Stimulated activated CD8-positive, alpha-beta memory T cell treated with anti-CD3 and anti-CD28 coated beads, Interleukin-15, amount 100 ng/mL, for 1 hour (primary cell): Measurements from ENCODE around the gene MOB3A.
"Not testable (repeated sequence)": the region's sequence is repeated elsewhere in the genome, so short reads cannot be mapped to it uniquely, and the experiment has no call there.

Experiments
- DNase-seq: peaks from one replicate; pipeline ENCODE4 v3.0.0-alpha.2; 2020; ENCODE audit warnings: low read depth

MOB3A gene

DNA sequence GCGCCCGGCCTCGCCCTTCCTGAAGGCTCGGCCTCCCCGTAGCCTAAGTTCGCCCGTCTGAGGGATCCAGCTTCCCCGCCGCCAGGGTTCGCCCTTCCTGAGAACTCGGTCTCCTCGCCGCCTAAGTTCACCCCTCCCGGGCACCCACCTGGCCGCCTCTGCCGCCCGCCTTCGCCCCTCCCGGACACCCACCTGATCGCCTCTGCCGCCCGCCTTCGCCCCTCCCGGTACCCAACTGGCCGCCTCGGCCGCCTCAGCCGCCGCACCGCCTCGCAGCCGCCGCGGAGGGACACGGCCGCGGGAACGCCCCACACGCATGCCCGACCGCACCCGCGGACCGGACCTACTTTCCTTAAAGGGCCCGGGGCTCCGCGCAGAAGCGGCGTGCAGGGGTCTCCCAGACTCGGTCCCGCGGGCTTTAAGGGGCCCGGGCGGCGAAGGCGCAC is at the start of gene MOB3A:
MOB3A (minus strand) TSS at position 293 of the 446 bp plus-strand sequence. CDS start 17,766 bp downstream, outside the sequence.
- DNase-seq, result peak; percentile 62

- no peak for DNase-seq
Measured at GRCh38 chr19:2145831-2146241, 49.7 kb upstream of the MOB3A start.

DNA sequence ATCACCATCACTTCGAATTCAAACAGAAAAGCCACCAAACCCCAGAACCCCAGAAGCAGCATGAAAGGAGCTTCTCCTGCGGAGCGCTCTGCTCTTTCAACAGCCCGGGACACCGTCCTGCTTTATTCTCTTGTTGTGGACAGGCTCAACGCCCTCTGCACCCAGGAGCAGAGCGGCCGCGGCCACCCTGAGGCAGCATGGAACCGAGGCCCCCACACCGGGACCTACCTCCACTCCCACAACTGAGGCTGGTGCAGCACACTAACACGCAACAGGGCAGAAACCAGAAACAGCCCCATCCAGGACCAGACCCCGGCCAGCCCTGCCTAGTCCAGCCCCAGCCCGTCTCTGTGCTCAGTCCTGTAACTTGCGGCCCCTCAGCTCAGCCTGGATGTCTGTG is 48.1 kb upstream of the MOB3A start:
- DNase-seq, result no peak

- DNase-seq, result no peak
Measured at GRCh38 chr19:2142173-2142829, 46.2 kb upstream of the MOB3A start.

DNA sequence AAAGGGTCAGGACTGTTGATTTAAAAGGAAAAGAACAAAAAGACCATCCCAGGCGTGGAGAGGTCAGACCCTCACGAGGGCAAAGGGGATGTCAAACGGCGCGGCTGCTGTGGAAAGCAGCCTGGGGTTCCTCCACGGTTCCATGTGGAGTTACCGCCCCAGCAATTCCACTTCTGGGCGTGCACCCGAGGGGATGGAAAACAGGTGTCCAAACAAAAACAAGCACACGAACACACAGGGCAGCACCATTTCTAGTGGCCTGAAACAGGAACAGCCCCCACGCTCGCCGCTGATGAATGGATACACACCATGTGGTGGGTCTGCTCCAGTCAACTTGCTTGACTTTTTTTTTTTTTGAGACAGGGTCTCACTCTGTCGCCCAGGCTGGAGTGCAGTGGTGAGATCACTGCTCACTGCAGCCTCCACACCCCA is 44.0 kb upstream of the MOB3A start:
- DNase-seq, result no peak

GRCh38 chr19:2139385-2140137 is 43.4 kb upstream of the MOB3A start:
- no peak for DNase-seq

DNA sequence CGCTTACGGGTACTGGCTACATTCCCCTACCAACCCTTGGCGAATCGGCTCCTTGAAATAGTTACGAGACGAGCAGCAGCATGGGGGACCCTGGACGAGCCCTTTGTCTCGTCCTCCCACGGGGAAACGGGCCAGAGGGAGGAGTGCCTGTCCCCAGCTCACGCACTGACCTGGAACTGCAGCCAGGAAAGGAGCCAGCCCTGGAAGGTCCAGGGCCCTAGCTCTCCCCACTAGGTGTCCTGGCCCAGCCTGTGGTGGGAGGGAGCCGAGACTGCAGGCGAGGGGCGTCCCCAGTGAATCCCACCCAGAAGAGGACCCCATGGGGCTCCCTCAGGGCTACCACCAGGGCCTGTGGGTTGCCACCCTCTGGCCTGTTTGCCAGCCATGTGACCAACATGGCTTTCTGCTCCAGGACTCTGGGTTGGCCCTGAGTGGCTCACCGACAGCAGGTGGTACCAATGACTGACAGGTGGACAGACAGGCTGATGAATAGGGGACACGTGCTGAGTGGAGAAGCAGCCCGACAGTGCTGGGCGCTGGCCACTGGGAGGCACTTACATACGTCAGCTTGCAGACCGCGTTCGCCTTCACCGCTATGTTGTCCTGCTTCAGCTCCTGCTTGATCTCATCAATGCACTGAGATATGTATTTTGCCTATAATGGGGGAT is 42.1 kb upstream of the MOB3A start:
- no peak for DNase-seq

DNA sequence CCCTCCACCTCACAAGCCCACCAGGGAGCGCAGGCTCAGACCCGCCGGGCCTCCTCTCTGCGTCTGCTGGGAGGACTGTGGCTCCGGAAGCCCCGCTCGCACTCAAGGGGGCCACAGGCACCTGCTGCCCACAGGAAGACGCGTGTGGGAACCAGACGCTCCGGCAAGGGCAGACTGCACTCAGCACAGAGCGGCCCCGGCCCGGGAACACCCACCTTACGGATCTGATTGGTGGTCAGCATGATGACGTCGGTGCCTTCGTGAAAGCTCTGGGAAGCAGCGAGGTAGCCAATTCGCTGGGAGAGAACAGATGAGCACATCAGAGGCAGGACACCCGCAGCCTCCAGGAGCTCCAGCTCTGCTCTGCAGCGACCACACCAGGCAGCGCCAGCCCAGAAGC is 40.7 kb upstream of the MOB3A start:
- no peak for DNase-seq

DNA sequence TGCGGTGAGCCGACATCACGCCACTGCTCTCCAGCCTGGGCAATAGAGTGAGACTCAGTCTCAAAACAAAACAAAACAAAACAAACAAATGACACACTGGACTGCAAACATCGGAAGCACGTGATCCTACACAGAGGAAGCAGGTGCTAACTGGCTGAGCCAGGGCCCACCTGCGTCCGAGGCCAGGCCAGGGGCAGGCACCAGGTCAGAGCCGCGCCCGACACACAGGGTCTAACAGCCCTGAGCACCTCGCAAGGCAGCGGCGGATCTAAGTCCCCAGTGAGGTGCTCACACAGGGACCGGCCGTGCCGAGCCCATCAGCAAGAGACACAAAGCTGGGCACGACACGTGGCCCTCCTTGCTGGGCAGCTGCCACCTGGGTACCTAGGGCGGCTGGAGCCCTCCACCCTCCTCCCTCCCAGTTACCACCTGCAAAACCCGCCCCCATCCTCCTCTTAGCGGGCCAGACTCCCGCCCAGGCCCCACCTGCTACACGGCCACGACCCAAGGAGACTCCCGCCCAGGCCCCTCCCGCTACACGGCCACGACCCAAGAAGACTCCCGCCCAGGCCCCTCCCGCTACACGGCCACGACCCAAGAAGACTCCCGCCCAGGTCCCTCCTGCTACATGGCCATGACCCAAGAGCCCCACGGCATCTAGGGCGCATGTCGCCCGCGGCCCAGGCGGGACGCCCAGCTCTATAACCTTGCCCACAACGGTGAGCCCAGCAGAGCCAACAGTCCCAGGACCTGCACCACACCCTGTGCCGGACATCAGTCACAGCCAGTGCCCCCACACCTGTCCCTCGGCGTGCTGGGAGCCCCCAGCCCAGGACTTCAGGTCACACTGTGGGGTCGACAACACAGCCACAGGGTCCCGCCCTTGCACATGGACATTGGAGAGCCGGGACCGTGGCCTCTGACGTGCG is 39.6 kb upstream of the MOB3A start:
- no peak for DNase-seq

DNA sequence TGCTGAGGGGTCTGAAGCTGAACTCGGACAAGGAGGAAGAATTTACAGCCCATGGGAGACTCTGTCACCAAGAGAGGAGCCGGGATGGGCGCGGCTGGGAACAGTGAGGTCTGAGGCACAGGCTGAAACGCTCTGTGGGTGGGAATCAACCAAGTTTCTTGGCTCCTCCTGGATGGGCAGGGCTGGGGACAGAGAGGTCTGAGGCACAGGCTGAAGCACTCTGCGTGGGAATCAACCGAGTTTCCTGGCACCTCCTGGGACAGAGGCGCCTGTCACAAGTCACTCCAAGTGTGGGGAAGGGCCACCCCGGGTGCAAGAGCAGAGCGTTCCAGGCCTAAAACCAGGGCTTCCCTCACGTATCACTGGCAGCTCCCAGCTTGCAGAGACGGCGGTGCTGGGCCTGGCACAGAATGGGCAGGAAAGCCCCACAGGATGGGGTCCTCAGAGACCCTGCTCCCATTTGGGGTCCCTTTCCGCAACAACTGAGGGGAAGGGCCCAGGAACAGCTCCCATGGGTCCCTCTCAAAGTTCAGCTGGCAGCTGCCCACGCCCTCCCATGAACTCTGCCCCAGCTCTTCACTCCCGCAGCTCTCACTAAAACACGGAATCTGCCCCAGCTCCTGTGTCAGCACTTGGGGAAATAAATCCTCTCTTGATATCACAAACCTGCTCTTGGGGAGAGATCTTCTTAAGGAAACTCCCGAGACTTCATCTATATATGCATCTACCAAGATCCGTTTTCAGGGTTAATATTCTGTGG is 36.8 kb upstream of the MOB3A start:
- no peak for DNase-seq

GRCh38 chr19:2132191-2132590 is 36.1 kb upstream of the MOB3A start:
- no peak for DNase-seq

DNA sequence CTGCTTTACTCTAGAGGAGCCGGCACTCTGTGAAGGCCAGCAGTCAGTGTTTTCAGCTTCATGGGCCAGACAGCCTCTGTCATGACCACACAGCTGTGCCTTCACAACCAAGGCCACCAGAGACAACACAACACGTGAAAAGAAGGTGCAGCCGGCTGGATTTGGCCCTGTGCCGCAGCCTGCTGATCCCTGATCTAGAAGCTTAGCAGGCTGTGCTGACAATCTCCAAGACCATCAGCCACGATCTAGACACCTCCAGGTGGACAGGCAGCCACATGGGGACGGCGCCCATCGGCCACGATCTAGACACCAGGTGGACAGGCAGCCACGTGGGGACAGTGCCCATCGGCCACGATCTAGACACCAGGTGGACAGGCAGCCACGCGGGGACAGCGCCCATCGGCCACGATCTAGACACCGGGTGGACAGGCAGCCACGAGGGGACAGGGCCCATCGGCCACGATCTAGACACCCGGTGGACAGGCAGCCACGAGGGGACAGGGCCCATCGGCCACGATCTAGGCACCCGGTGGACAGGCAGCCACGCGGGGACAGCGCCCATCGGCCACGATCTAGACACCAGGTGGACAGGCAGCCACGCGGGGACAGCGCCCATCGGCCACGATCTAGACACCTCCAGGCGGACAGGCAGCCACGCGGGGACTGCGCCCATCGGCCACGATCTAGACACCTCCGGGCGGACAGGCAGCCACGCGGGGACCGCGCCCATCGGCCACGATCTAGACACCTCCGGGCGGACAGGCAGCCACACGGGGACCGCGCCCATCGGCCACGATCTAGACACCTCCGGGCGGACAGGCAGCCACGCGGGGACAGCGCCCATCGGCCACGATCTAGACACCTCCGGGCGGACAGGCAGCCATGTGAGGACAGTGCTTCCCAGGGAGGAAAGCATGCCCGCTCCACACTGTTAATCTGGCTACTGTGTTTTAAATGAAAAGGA is 35.2 kb upstream of the MOB3A start:
- not testable (repeated sequence) for DNase-seq

DNA sequence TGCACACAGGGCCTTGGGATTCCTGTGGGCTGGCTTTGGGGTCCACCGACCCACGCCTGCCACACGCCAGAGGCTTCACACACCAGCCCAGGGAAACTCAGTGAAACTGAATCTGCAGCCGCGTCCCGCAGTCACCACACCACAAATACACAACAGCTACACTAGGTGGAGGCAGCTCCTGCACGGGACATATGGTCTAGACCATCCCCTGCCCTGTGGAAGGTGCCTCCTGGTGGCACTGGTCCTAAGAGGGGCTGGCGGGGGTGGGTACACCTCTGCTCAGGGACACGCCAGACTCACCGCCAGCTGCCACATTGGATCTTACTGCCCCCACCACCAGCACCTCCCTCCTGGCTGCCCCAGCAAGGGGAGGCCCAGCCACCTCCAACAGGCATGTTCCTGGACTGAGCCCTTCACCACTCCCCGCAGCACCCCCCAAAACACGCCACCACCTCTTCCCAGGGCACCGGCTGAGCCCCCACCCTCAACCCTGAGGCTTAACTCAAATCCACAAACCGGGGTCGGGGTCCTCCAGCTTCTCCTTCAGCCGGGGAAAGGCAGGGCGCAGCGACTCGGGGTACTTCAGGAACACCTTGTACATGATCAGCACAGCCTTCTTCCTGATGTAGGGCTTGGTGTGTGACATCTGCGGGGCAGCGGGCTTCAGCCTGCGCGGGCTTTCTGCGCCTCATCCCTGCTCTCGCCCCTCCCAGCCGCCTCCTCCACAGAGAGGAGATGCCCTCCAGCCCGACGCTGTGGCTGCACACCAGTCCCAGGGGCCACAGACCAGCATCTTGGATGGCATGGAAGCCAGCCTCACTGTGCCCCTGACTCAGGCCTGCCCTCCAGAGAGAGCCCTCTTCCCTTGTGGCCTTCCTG is 34.0 kb upstream of the MOB3A start:
- DNase-seq, result no peak

GRCh38 chr19:2129486-2129885 is 33.4 kb upstream of the MOB3A start:
- DNase-seq, result no peak

DNA sequence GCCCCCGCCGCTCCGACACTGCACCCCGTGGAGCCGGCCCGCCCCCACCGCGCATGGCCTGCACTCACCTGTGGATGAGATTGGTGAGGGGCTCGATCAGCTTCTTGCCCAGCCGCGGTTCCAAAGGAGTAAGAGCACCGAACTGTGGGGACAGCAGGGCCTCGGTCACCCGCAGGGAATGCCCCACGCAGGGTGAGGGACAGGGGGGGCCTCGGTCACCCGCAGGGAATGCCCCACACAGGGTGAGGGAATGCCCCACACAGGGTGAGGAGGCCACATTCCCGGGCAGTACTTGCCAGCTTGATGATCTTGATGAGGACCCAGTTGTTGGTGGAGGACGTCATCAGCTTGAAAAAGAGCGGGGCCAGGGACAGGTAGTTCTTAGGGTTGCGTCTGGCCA is 32.9 kb upstream of the MOB3A start:
- no peak for DNase-seq

DNA sequence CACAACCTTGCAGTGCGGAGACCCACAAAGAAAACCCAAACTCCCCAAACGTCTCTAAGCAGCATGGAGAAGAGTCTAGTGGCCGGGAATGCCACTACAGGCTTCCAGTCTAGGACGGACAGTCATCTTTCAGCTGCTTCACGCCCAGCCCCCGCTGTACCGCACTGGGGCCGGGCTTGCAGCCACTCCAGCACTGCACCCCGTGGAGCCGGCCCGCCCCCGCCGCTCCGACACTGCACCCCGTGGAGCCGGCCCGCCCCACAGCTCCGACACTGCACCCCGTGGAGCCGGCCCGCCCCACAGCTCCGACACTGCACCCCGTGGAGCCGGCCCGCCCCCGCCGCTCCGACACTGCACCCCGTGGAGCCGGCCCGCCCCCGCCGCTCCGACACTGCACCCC is 32.1 kb upstream of the MOB3A start:
- not testable (repeated sequence) for DNase-seq

DNA sequence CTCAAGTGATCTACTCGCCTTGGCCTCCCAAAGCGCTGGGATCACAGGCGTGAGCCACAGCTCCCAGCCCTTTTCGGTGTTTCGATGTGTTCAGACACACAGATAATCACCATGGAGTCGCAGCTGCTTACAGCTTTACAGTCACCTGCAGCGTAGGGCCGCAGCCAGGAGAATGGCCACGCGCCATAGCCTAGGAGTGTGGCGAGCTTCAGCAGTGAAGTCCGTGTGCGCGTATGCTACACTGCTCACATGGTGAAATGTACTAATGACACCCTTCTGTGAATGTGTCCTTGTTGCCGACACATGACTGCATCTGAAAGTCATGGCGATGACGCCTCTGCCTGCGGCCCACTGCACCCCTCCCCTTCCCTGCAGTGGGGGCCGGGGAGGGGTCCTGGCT is 31.6 kb upstream of the MOB3A start:
- no peak for DNase-seq

DNA sequence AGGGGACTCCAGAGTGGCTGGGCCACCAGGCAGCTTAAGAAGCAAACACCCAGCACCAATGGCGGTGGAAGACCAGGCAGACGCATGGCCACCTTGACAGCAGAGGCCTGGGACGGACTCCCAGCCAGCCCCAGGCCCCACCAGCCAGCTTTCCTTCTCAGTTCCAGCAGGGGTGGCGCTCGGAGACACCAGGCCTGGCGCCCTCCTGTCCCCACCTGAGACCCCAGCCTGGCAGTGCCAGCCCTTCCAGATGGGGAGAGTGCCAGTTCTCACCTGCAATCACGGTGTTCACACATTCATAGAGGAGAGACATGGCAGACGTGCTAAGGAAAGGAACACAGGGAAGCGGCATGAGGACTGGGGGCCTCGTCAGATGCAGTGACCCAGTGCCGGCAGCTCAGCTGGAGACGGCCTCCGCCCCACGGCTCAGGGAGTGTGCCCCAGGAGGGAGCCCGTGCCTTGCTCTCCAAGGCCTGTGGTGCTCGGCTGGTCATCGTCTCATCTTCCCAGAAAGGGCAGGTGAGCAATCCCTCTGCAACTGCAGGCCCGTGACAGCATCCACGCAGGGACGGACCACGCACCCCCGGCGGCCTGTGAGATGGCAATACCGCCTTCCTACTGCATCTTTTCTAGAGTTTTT is 30.9 kb upstream of the MOB3A start:
- DNase-seq, result no peak
